AG09309 (cell line): ENCODE measurements around the gene ZCCHC7.

Source experiments
- DNase-seq: peaks from one replicate; pipeline ENCODE4 v3.0.0-alpha.2; 2010; ENCODE audit warnings: low read depth
- H3K4me3 ChIP-seq: 2 replicates; pipeline ENCODE4 v1.5.1; 2011; ENCODE audit warnings: mild to moderate bottlenecking, low read depth, low read length, moderate library complexity; ENCODE audit not compliant: control insufficient read depth
- TF ChIP-seq, protein P1 (sequence below): IDR thresholded peaks from 2 replicates; pipeline ENCODE4 v1.5.1; 2011; ENCODE audit warnings: mild to moderate bottlenecking, low read depth, low read length, inconsistent platforms; ENCODE audit not compliant: insufficient read depth, control insufficient read depth; ENCODE audit errors: missing control alignments

ZCCHC7 gene

DNA sequence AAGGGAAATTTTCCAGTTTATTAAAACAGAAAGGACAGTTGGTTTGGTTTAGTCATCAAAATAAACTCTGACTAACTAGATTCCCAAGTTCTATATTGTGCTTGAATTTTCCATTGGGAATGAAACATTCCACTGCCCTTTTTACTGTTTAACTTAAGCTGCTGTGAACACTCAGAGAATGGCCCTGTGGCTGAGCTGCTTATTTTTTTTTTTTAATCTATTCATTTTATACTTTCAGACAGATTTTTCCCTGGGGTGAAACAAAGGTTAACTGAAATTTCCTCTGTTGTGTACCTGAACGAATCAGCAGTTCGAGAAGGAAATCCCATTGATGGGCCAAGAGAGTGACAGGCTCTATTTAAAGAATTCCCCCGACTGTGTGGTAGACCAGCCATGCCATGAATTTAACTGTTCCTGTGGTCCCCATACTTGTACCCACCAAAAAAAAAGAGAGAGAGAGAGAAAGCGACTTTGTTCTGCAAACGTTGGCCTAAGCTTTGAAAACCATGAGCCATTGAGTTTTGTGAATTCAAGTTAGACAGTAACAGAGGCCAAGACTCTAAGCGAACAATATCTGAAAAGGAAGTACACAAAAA is 163.5 kb downstream of the ZCCHC7 start:
- no peak for DNase-seq
- TF ChIP-seq, protein P1, sequence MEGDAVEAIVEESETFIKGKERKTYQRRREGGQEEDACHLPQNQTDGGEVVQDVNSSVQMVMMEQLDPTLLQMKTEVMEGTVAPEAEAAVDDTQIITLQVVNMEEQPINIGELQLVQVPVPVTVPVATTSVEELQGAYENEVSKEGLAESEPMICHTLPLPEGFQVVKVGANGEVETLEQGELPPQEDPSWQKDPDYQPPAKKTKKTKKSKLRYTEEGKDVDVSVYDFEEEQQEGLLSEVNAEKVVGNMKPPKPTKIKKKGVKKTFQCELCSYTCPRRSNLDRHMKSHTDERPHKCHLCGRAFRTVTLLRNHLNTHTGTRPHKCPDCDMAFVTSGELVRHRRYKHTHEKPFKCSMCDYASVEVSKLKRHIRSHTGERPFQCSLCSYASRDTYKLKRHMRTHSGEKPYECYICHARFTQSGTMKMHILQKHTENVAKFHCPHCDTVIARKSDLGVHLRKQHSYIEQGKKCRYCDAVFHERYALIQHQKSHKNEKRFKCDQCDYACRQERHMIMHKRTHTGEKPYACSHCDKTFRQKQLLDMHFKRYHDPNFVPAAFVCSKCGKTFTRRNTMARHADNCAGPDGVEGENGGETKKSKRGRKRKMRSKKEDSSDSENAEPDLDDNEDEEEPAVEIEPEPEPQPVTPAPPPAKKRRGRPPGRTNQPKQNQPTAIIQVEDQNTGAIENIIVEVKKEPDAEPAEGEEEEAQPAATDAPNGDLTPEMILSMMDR = no peak
- H3K4me3 ChIP-seq = no peak overlapping the region

DNA sequence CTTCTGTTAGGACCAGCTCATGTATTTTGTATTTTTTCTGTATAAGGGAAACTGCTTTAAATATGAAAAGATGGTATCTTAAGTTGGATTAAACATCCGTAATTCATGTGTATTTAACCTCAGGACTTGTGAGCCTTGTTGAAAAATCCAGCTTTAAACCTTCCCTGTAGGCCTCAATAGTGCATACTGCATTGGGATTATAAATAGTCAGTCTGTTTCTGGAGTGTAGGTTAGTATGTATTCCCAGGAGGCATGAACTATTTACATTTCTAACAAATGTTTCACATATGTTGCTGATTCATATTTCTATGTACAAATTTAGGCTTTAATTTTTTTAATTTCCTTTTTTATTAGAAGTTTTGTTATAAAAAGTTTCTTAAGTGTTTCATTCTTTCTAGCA is 164.3 kb downstream of the ZCCHC7 start:
- no peak overlapping the region for H3K4me3 ChIP-seq
- DNase-seq = no peak
- TF ChIP-seq, protein P1 = no peak

DNA sequence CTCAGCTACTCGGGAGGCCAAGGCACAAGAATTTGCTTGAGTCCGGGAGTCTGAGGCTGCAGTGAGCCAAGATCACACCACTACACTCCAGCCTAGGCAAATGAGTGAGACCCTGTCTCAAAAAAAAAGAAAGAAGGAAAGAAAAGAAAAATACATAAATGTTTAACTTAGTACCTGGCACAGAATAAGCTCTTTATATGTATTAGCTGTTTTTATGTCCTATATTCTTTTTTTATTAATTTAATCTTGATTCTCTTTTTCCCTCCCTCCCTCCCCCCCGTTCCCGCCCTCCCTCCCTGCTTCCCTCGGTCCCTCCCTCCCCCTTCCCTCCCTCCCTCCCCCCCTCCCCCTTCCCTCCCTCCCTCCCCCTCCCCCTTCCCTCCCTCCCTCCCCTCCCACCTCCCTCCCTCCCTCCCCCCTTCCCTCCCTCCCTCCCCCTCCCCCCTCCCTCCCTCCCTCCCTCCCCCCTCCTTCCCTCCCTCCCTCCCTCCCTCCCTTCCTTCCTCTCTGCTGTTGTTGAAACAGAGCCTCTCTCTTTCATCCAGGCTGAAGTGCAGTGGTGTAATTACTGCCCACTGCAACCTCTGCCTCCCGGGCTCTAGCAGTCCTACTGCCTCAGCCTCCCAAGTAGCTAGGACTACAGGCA is 166.3 kb downstream of the ZCCHC7 start:
- H3K4me3 ChIP-seq = no peak overlapping the region
- TF ChIP-seq, protein P1 = no peak
- DNase-seq = no peak

DNA sequence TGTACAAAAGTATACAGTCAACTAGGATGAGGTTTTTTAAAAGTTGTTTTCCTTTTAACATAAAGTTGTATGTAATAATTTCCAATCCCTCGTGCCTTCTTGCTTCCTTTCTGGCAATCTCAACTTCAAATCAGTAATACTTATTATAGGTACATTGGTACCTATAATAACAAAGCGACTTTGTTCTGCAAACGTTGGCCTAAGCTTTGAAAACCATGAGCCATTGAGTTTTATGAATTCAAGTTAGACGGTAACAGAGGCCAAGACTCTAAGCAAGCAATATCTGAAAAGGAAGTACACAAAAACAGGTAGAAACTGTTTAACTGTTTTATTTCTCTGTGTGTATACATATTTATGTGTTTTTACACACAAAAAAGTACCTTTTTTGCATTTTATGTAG is 166.9 kb downstream of the ZCCHC7 start:
- TF ChIP-seq, protein P1 = no peak
- H3K4me3 ChIP-seq = no peak overlapping the region
- DNase-seq = no peak

DNA sequence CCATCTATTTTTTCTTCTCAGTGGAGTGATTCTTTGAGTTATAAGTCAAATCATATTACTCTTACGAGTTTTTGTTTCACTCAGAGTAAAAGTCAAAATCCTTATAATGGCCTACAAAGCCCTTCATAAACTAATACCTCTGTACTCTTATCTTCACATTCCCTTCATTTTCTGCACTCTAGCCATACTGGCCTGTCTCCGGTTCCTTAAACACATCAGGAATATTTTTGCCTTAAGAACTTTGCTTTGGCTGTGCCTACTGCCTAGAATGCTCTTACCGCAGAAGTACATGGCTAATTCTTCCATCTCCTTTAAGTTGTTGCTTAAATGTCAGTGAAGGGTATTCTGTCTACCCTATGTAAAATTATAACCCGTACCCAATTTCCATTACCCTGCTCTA is 169.3 kb downstream of the ZCCHC7 start:
- TF ChIP-seq, protein P1 = no peak
- H3K4me3 ChIP-seq = no peak overlapping the region

DNA sequence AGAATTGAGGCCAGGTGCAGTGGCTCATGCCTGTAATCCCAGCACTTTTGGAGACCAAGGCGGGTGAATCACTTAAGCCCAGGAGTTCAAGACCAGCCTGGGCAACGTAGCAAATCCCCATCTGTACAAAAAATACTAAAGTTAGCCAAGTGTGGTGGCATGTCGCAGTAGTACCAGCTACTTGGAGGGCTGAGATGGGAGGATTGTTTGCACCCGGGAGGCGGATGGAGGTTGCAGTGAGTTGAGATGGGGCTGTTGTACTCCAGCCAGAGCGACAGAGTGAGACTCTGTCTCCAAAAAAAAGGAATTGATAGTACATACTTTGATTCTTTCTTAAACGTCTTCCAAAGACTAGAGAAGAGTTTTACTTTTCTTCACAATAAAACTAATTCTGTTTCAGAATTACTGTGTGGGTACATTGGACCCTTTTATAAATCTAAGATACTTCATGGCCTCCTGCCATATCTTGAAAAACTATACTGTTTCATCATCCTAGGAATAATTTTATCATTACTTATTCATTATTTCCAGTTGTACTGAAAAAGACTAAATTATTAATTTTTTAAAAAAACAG is 170.1 kb downstream of the ZCCHC7 start:
- TF ChIP-seq, protein P1 = no peak
- no peak for DNase-seq
- no peak overlapping the region for H3K4me3 ChIP-seq

More for the DNA sequence above, 169.3 kb downstream of the ZCCHC7 start:
- DNase-seq = no peak
